Tracheal epithelial cell (primary cell): ENCODE data around the gene USH1C. TPM values are rescaled to one million over a fixed set of nuclear protein-coding genes. Genes with fewer than 3 reads are reported as not detected.

ENCODE experiments used
- total RNA-seq: library from RNA; depleted of rRNA; stranded (reverse); fragments of >200 nt; gene quantifications from 2 replicates; pipeline ENCODE4 v1.2.1, GENCODE V29; 2014

The USH1C gene
- total RNA-seq, result 0.96 TPM in 1 of 2 replicates, not detected in the other

GRCh38 chr11:17544181-17544622 is at the start of gene USH1C:
Gene USH1C, minus strand, starts transcription at chr11:17544416. Its CDS starts 109 bp downstream, at chr11:17544307.

GRCh38 chr11:17547051-17547577 is 2.9 kb upstream of the USH1C start, which contains the start of gene OTOG:
Gene OTOG, plus strand, starts transcription at chr11:17547259. Its CDS starts 114 bp downstream, at chr11:17547373.

GRCh38 chr11:17476317-17477083 is 67.7 kb downstream of the USH1C start, which contains the start of gene ABCC8:
Gene ABCC8, minus strand, starts transcription at chr11:17476845. Its CDS starts 69 bp downstream, at chr11:17476776.

Other genes with a start within 250 kb of the USH1C start
- 2.6 and 2.9 TPM in 2 replicates for gene NCR3LG1, start 192.6 kb downstream of the USH1C start, total RNA-seq
- 0.24 and 0.43 TPM in 2 replicates for gene KCNJ11, start 155.8 kb downstream of the USH1C start, total RNA-seq
- gene ABCC8, start 67.6 kb downstream of the USH1C start, total RNA-seq, result not detected in 2 replicates
- under 0.01 TPM in 1 of 2 replicates, not detected in the other for gene OTOG, start 2.8 kb upstream of the USH1C start, total RNA-seq
- not detected in 2 replicates for gene MYOD1, start 175.2 kb upstream of the USH1C start, total RNA-seq
- under 0.01 TPM in 2 replicates for gene KCNC1, start 190.4 kb upstream of the USH1C start, total RNA-seq